GM21737 (cell line): Measurements from ENCODE around the gene CALR.
"Not testable (repeated sequence)": the region's sequence is repeated elsewhere in the genome, so short reads cannot be mapped to it uniquely, and the experiment has no call there.

Source experiments
- ATAC-seq: cut with Tn5 transposase; IDR thresholded peaks from one replicate; pipeline ENCODE4 v1.9.1; 2021; ENCODE audit warnings: mild to moderate bottlenecking, moderate library complexity; ENCODE audit not compliant: unreplicated experiment

Gene CALR

DNA sequence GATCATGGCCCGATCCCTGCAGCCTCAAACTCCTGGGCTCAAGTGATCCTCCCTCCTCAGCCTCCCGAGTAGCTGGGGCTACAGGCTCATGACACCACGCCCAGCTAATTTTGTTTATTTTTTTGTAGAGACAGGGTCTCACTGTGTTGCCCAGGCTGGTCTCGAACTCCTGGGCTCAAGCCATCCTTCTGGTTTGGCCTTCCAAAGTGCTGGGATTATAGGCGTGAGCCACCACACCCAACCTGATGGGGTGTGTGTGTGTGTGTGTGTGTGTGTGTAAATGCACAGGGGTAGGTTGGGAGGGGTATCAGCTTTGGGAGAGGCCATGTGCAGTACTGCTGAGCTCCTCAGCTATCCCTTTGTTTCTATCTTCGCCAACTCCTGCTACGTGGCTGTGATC, 37.7 kb downstream of the CALR start:
- ATAC-seq = not testable (repeated sequence)

DNA sequence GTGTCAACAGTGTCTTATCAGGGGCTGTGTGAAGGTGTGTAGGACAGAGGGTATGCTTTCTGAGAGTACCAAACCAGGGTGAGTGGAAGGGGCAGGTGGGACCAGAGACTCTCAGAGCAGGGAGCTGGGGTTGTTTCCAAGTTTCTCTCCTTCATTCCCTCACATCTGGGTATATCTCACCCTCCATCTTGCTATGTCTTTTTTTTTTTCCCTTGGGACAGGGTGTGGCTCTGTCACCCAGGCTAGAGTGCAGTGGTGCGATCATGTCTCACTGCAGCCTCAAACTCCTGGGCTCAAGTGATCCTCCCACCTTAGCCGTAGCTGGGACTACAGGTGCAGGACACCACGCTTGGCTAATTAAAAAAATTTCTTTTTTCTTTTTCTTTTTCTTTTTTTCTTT, 41.6 kb downstream of the CALR start:
- no peak for ATAC-seq

DNA sequence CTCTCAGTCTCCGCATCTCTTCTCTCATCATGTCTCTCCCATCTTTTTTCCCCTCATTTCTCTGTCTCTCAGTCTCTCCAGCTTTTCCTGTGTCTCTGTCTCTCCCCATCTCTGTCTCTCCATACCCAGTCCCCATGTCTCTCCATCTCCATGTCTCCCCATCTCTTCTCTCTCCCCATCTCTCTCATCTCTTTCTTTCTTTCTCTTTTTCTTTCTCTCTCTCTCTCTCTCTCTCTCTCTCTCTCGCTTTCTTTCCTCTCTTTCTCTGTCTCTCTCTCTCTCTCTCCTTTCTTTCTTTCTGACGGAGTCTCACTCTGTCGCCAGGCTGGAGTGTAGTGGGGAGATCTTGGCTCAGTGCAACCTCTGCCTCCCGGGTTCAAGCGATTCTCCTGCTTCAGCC, 44.2 kb downstream of the CALR start:
- no peak for ATAC-seq

DNA sequence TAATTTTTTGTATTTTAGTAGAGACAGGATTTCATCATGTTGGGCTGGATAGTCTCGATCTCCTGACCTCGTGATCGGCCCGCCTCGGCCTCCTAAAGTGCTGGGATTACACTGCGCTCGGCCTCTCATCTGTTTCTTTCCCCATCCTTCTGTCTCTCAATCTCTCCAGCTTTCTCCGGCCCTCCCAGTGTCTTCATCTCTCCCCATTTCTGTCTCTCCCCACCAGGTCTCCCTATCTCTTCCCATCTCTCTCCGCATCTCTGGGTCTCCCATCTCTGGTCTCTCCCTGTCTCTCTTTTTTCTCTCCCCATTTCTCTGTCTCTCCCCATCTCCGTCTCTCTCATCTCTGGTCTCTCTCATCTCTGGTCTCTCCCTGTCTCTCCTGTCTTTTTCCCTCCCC, 44.7 kb downstream of the CALR start:
- no peak for ATAC-seq

DNA sequence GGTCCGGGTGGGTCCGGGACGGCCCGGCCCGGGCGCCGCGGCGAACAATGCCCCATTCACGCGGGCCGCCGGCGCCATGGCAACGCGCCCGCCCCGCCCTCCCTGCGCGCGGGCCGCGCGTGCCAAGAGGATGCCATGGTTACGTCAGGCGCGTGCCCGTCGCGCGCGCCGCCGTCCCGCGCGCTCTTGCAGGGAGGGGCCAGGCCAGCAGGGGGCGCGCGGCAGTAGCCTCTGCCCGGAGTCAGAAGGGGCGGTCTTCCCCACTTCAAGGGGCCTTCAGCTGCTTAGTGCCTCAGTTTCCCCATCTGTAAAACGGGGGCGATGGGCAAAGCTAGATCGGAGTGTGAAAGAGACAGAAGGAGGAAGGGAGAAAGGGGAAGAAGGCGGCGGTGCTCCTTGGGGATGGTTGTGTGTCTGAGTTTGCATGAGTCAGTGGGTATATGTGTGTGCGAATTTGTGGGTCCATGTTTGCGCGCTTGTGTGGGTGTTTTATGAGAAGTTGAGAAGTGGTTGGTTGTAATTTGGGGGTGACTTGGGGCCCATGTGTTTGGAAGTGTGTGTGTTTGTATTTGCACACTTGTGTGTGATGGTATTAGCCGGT, 45.2 kb downstream of the CALR start:
- peak; percentile 53 for ATAC-seq

DNA sequence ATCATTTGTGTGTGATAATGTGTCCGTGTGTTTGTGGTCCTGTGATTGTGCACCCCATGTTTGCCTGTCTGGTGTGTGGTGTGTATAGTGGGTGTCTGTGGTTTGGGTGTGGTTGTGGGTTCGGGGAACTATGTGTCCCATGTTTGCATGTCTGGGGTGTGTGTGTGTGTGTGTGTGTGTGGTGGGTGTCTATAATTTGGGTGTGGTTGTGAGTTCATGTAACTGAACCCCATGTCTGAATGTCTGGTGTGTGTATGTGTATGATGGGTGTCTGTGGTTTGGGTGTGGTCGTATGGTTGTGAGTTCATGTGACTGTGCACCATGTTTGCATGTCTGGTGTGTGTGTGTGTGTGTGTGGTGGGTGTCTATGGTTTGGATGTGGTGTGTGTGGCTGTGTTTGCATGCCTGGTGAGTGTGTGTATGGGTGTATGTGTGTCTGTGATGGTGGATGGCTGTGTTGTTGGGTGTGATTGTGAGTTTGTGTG, 45.8 kb downstream of the CALR start:
- no peak for ATAC-seq

DNA sequence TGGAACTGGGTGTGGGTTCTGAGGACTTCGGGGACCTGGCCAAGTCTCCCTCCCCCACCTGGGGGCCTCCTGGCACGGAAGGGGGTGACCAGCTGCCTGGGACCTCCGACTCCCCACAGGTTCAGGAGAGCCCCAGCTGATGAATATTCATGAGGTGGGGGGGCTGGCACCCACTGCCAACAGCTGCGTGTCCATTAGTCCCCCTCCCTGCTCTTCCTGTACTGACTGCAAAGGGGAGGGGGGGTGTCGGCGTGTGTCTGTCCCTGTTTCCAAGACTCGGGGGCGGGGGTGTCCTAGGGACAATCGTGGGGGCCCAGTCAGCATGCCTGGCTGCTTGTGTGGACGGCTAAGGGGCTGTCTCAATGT, 46.3 kb downstream of the CALR start:
- ATAC-seq = no peak

DNA sequence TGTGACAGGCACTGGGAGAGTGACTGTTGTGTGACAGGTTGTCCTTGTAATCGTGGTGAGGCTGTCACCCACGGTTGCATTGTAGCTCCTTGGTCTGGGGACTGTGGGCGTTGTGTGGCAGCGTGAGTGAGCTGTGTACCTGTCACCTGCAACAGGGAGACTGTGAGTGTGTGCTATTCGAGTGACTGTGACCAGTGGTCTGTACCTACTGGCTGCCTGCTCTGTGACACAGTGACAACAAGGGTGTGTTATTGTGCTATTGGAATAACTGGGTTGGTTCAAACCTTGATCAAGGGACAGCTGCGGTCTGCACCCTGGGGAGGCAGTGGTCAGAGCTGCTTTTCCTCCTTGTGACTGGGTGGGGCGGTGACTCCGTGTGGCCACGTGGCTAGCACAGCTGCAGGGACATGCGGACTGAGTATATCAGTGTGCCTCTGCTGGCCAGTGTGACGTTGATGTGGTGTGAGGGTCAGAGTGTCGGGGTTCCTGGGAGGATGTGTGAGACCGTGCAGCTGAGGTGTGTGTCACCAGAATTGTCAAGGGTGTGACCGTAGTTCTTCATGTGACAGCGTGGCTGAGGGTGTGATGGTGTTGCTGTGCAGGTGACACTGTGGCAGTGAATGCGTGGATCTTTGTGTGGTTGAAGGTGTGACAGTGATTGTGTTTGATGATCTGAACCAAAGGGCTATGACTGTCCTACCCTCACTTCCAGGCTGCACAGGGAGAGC, 46.8 kb downstream of the CALR start:
- ATAC-seq = no peak

DNA sequence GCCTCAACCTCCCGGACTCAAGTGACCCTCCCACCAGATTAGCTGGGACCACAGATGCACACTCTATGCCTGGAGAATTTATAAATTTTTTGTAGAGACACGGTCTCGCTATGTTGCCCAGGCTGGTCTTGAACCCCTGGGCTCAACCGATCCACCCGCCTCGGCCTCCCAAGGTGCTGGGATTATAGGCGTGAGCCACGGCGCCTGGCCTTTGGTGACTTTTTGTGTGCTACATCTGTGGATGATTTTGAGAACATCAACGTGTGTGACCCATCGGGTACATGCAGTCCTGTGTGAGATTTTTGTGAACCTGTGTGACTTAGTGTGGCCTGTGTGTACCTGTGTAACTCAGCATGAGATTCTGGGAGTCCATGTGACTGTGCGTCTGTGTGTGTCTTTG, 48.3 kb downstream of the CALR start:
- ATAC-seq = no peak

DNA sequence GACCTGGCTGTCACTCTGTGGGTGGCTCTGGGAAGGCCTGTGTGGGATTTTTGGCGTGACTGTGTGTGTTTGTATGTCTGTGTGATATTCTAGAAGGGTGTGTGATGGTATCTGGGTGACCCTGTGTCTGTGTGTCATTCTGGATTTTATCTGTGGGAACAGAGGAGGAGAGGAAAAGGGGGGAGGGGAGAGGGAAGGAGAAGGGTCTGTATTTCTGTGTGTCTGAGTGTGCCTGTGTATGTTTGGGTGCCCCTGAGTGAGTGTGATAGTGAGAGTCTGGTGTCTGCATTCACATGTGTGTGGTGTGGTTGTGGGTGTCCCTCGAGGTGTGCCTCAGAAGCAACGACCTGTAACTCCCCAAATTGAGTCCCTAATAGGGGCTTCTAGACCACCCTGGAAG, 48.8 kb downstream of the CALR start:
- no peak for ATAC-seq

DNA sequence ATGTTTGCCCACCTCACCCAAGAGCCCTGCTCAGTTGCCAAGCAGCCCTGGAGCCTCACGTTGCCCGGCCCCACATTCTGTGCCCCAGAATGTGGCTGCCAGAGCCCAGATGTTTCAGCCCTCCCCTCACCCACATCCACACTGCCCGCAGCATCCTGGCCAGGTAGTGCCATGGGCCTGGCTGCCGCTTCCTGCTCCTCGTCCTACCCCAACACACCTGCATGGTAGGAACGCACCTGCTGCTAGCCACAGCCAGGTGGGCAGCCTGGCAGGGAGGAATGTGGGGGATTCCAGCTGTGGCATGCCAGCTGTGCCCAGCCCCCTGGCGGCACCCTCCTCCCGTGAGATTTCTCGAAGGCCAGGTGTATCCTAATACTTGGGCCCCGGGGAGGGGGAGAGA, 49.4 kb downstream of the CALR start:
- ATAC-seq = no peak

DNA sequence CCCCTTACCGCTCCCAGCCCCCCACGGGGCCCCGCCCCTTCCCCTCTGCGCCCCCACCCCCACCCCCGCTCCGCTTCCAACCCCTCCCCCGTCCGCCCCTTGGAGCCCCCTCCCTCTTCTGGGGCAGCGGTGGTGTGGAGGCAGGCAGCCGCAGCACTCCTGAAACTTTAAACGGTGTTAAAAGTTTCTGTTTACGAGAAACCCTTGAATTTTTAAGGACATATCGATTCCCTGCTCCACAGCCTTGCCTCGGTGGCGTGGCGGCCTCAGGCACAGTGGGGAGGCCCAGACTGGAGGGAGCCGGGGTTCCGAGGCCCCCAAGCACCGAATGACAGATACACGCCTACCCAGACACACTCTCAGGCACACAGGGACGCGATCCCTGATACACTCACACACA, 52.0 kb downstream of the CALR start:
- ATAC-seq = no peak

DNA sequence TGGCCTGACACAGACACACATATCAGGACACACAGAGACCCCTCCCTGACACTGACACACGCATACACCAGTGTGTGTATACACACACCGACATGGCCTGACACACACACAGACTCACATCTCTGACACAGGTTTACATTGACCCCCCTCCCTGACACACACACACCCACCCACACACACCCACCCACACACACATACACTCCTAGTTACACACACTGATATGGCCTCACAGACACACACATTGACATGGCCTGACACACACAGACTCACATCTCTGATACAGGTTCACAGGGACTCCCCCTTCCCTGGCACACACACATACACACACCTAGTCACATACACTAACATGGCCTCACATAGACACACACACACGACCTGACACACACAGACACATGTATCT, 52.4 kb downstream of the CALR start:
- no peak for ATAC-seq

DNA sequence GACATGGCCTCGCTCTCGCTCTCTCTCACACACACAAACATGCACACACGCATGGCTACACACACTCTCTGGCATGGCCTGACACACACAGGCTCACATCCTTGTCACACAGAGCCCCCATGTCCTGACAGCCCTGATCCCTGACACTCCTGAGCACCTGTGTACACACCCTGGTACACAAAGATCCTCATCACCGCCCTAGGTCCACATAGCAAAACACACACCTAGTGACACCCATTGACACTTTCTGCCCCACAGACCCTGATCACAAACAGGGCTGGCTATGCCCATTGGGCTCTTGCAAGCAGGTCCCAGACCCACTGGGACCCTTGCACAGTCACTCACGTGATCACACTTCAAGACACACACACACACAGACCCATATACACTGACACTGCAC, 52.9 kb downstream of the CALR start:
- ATAC-seq = no peak

DNA sequence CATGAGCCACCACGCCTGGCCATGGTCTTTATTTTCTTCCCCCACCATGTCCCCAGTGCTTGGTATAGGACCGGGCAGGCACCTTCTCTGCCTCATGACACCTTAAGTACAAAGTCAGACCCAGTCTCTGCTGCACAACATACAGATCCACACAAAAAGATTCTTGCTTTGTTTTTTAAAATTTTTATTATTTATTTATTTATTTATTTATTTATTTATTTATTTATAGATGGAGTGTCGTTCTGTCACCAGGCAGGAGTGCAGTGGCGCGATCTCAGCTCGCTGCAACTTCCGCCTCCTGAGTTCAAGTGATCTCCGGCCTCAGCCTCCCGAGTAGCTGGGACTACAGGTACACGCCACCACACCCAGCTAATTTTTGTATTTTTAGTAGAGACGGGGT, 54.3 kb downstream of the CALR start:
- ATAC-seq = no peak

DNA sequence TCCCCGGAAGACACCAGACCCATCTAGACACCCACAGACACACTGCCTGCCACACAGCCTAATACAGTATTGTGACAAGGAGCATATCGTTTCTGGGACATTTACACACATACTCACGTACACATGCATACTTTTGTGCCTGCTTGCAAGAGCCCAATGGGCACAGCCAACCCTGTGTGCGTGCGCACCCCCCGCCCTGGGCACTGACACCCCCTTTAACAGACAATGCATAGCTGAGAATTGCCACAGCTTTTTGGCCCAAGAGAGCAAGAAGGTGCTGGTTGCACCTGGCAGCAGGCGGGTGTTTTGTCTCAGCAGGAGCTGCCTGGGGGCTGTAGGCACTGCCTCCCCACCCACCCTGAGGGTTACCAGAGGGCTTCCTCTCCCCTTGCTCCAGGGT, 55.2 kb downstream of the CALR start:
- ATAC-seq = no peak
